GM19239 (cell line): ENCODE data around the gene MOB3B.
A peak's percentile ranks its signal among the peaks of the same experiment; 100 is the strongest.

Experiments
- DNase-seq: peaks from one replicate; pipeline ENCODE4 v3.0.0; 2011; ENCODE audit warnings: low spot score; ENCODE audit not compliant: insufficient read length
- FAIRE-seq: peaks from 2 replicates; lab custom pipeline; 2011; peaks lifted over from hg19 to GRCh38; lab: Jason Lieb, UNC

Gene MOB3B

DNA sequence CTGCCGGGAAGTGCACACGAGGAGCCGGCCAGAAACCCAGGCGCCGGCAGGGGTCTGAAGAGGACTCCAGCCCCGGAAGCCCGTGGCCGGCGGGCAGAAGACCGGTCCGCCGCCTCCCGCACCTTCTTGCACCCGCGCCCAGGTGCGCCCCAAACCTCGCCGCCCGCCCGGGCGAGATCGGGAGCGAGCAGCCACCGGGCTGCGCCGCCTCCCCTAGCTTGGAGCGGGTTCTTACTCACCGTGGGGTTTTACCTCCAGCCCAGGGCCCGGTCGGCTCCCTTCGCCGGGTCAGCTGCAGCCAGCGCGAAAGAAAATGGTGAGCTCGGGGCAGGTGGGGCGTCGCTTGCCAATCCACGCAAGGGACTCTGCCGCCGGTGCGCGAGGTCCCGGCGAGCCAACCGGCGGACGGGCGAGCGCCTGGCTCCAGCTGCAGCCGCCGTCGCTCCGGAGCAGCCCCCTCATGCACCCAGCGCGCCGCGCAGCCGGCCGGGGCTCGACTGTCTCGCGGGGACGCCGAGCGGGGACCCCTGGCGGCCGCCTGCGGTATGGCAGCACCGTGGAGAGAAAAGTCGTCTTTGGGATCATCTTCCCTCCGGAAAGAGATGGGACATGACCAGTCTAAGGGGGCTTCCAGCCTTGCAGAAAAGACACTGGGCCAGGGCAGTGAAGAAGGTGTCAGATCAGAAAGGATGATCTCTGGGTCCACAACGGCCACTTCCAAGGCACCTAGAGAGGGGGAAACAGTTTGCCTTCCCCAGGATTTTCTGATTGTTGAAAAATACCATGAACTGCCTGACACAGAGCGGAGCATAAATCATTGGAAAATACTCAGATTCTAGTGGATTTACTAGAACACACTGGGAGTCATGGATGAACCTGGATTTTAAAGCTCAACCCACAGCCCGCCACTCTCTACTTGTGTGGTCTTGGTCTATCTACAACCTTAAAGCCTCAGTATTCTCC is at the start of gene MOB3B:
Gene MOB3B, minus strand, starts transcription at position 499 of the 963 bp plus-strand sequence. CDS start 74,264 bp downstream, outside the sequence.
- FAIRE-seq: no peak
- DNase-seq: peak; percentile 64

DNA sequence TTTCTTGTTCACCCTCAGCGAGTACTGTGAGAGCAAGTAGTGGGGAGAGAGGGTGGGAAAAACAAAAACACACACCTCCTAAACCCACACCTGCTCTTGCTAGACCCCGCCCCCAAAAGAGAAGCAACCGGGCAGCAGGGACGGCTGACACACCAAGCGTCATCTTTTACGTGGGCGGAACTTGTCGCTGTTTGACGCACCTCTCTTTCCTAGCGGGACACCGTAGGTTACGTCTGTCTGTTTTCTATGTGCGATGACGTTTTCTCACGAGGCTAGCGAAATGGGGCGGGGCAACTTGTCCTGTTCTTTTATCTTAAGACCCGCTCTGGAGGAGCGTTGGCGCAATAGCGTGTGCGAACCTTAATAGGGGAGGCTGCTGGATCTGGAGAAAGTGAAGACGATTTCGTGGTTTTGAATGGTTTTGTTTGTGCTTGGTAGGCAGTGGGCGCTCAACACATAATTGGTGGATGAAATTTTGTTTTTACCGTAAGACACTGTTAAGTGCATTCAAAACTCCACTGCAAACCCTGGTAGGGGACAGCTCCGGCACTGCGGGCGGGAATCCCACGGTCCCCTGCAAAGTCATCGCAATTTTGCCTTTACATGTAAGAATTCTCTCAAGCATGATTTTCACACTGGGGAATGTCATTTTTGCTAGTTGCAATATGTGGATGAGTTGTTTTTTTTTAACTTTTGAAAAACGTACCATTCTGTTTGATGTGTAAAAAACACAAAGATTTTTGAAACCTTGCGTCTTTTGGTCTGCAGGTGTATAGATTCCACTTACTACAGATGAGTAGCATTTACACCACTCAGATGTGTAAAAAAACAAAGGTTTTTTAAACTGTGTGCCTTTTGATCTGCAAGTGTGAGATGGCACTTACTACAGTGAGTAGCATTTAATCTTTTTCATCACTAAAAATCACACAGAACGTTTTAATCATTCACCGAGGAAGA is 44.3 kb upstream of the MOB3B start:
- FAIRE-seq: peak; percentile 98
- peak; percentile 76 for DNase-seq

DNA sequence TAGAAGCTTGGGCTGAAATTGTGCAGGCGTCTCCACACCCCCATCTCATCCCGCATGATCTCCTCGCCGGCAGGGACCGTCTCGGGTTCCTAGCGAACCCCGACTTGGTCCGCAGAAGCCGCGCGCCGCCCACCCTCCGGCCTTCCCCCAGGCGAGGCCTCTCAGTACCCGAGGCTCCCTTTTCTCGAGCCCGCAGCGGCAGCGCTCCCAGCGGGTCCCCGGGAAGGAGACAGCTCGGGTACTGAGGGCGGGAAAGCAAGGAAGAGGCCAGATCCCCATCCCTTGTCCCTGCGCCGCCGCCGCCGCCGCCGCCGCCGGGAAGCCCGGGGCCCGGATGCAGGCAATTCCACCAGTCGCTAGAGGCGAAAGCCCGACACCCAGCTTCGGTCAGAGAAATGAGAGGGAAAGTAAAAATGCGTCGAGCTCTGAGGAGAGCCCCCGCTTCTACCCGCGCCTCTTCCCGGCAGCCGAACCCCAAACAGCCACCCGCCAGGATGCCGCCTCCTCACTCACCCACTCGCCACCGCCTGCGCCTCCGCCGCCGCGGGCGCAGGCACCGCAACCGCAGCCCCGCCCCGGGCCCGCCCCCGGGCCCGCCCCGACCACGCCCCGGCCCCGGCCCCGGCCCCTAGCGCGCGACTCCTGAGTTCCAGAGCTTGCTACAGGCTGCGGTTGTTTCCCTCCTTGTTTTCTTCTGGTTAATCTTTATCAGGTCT is 43.5 kb upstream of the MOB3B start, which contains the start of gene C9orf72:
Gene C9orf72, minus strand, starts transcription at position 564 of the 716 bp plus-strand sequence. CDS start 6,361 bp downstream, outside the sequence.
- DNase-seq: peak; percentile 57
- FAIRE-seq: no peak

DNA sequence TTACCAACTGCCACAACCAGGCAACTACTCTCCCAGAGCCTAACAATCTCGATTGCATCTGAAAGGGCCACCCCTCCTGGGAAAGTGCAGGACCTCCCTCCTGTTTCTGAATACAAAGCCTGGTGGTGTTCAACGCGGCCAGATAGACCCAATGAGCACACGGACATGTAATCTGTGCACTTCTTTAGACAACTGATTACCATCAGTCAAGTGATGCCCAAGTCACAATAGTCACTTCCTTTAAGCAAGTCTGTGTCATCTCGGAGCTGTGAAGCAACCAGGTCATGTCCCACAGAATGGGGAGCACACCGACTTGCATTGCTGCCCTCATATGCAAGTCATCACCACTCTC is 42.9 kb upstream of the MOB3B start:
- FAIRE-seq (peak; percentile 79), DNase-seq (no peak)

DNA sequence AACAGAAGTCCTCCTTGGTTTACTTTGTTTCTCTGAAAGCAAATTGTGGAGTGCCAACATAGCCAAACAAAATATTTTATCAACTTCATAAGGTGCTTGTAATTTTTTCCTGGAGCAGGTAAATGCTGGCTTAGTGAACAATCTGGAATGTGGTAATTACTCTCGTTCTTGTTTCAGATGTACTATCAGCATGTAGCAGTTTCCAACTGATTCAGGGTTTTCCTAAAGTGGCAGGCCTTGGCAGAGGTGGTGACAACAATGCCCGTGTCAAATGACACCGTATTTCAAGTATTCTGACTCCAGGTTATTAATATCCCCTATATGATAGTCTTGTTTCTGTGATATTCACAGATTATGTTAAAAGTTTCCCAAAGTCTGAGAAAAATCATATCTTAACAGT is 42.4 kb upstream of the MOB3B start:
- FAIRE-seq (no peak), DNase-seq (no peak)

DNA sequence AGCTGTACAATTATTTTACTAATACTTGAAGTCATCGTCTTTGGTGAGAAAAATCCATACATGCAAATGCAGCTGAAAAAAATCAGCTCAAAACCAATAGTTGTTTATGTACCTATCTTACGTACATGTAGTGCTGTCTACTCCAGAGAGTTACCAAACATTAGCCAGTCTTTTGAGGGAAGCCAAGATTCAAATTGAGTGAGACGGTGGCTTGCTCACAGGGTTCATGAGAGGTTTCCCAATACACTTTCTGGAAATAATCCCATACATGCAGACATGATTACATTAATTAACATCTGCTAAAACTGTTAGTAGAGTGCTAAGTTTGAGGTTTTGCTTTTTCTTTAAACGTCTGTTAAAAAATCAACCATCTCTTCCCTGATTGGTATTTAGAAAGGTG is 41.4 kb upstream of the MOB3B start:
- DNase-seq (no peak), FAIRE-seq (peak; percentile 28)

DNA sequence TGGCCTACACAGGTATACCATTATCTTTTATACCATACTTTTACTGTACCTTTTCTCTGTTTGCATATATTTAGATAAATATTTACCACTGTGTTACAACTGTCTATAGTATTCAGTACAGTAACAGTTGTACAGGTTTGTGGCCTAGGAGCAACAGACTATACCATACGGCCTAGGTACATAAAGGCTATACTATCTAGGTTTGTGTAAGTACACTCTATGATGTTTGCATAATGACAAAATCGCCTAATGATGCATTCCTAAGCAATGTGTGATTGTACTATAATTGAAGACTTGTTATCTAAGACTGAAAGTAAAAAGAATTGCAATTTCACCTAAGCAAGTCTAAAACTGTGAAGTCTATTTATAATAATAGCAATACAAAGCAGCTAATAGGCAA is 39.8 kb upstream of the MOB3B start:
- DNase-seq (no peak), FAIRE-seq (no peak)

DNA sequence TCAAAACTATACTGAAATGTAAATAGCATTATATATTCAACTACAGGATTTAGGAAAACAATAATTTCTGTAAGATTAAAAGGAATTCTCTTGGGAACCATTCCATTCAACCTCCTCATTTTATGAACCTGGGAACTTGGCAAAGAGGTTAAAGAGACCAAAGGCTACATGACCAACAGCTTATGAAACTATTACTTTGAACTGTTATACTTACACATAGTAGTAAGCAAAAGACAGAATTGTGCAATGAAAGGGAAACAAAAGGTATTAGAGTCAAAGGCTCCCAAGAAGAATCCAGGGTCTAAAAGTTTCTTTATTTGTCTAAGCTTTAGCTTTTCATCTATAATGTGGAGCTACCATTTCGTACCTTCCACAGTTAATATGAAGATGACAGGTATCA is 36.5 kb upstream of the MOB3B start:
- no peak for DNase-seq
- no peak for FAIRE-seq

DNA sequence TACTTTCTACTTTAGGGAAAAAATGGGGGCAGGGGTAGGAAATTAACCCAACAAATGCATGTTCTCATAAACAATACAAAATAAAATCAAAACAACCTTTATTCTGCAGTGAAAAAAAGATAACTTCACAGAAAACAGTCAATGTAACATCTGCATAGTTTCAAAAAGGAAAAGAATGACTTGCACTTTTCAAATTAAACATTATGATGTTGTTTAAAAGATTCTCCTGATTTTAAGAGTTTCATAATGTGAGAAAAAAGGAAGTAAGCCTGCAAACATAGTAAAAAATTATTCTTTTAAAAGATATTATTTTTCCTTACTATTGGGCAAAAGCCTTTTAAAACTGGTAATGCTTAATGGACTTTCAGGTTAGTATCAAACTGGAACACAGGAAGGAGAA is 36.1 kb upstream of the MOB3B start:
- FAIRE-seq: no peak

DNA sequence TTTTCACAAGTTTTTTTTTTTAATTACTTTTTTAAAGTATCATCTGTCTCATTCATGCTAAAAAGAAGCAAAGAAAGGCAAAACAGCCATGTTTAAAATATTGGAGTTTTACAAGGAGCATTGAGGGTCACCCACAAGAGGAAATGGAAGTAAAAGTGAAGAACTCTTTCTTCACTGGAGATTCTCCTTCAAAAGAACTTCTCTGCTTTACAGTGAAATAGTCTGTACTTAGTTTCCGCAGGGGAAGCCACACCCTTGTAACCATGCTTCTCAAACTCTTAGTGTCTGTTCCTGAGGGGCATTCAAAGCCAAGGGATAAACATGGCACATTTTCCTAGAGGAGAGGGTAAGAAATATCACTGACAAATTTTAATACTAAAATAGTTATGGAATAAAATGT is 35.1 kb upstream of the MOB3B start:
- peak; percentile 42 for FAIRE-seq

More for the DNA sequence above, 36.1 kb upstream of the MOB3B start:
- DNase-seq: no peak

DNA sequence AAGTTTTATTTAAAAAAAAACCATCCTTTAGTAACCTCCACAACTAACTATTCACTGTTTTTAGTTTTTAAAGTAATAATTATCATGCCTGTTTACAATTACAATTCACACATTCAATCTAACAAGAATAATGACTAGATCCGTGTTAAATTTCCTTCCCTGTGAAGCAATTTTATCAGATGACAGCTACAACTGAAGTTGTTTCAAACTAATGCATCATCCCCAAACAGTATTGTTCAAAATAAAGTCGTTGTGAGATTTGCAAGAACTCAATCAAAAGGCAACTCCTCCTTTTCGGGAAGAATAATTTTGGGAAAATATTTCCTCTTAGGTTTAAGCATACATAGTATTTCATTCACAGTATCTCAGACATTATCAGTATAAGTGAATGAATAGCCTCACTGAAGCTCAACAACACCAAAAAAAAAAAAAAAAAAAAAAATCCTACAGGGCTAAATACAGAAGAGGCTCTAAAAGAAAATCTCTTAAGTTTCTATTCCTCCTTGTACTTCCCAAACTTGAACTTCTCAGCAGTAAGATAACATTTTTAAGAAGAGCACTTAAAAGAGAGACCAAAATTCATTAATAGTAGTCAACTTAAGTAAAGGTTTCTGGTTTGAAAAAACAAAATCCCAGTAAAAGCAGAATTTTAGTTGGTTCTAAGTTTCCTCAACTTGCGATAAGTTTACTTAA is 34.3 kb upstream of the MOB3B start:
- FAIRE-seq (no peak), DNase-seq (no peak)

More for the DNA sequence above, 35.1 kb upstream of the MOB3B start:
- no peak for DNase-seq

DNA sequence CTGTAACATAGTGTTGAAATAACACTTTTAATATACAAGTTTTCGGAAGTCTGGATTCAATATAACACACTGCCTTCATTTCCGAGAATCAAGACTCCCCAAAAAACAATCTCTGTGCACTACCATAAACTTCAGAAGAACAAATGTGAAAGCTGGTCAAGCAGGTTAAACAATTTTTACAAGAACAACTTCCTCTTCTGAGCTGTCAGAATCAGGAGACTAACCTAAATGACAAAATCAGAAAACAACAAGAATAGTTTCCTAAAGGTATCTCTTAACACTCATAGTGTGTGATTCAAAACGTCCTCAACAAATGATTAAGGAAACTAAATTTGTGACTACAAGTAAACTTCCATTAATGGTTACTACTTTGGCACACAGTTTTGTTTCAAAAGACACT is 32.1 kb upstream of the MOB3B start:
- DNase-seq (no peak), FAIRE-seq (peak; percentile 45)

DNA sequence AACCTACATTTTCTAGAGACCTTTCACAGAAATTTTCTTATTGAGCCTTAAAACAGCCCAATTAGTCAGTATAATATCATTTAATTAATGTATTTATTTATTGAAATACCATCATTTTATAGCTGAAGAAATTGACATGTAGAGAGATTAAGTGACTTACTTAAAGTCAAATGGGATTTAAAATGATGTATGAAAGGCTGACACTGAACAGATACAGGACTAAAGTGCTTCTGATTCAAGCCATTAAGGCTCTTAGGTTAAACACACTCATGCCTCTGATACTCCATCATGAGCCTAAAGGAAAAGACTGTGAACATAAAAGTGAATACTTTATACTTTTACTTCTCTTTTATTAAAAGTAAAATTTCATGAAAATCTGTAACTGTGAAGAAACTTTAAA is 30.8 kb upstream of the MOB3B start:
- DNase-seq: no peak
- FAIRE-seq: no peak

DNA sequence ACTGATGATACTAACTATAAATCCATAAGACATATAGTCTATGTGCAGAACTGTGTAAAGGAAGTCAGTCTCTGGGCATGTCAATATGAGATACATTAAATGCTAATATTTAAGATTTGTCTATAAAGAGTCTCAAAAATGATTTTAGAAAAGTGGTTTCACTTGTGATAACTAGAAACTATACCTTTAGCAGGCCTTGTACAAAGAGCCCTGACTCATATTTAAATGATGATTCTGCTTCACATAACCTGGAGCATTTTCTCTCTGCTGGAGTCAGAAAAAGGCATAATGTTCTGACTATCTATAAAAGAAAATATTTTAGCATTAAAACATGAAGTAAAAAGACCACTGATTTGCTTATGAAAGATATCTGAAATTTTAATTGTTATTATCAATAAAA is 28.7 kb upstream of the MOB3B start:
- DNase-seq (no peak), FAIRE-seq (no peak)

DNA sequence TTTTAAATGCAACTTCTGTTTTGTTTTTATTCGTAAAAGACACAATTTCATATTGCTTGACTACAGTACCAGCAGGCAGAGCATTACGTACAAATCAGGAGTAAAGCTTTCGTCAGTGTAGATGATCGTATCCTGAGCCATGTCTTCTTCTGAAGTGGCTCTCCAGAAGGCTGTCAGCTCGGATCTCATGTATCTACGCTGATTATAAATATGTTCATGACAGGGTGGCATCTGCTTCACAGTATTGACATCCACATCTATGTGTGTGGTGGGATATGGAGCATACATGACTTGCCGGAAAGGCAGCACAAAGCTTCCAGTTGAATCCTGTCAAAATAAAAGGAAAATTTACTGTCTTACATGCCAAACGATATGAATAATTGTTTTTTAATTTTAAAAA is 26.9 kb upstream of the MOB3B start:
- no peak for FAIRE-seq
- DNase-seq: no peak

DNA sequence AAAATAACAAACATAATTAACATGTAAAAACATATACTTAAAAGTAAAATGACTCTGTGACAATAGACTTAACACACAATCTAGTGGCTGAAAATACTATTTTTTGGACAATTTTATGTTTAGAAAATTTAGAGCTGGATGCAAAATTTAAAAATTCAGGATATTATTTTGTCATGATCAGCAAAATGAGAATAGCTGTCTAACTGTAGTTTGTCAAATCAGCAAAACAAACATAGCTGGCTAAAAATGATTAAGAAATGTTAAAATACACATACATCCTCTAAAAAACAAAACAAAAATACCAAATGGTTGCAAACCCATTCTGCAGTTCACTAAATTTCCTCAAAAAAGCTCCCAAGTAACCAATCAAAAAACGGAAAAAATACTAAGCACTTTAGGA is 25.1 kb upstream of the MOB3B start:
- FAIRE-seq (no peak), DNase-seq (no peak)

DNA sequence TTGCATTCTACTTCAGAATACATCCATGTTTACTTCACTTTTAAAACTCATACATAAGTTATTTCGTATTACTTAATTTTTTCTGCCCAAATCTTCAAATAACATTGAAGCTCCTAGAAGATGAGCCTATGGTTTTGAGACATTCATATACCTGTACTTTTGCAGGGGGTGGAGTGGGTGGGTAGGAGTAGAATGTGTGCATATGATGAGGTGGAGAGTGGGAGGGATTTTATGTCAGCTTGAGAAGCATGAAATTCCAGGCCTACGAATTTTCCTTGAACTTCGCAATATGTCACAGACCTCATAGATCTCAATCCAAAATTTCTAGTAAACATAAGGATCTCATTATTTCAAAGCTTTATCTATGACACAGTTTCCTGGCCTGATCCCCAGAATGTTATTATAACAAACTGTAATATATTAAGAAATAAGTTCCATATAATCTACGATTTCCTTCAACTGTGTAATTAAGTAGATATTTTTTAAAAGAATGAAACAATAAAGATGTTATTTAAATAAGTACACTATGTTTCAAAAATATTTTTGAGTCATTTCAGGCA is 19.7 kb upstream of the MOB3B start:
- DNase-seq (no peak), FAIRE-seq (no peak)

DNA sequence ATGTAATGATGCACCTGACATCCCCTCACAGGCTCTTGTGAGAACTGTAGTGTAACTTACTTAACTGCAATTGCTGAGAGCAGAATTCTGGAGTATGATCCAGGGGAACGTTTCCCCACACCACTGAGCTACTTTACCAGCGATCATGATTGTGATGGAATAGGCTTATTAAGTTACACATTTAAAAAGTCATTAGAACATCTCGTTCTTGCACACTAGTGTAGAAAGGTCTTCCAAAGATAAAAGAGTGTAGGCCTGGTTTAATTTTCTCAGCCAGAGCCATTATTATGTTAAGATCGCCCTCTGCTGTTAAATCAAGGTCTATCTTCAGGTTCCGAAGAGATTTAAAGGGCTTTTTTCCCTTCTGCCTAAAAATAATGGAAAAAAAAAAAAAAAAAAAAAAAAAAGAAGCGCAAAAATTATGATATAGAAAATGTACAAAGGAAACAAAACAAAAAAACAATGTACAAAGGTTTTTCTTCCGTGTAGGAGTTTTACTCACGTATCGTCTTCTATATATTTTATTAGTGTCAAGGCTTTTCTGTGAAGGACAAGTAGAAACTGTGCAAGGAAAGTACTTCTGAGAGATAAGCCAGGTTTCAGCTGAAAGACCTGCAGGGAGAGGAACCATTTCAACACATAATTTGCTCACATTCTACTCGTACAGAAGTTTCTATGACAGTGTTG is 18.6 kb upstream of the MOB3B start:
- DNase-seq (no peak), FAIRE-seq (peak; percentile 64)

DNA sequence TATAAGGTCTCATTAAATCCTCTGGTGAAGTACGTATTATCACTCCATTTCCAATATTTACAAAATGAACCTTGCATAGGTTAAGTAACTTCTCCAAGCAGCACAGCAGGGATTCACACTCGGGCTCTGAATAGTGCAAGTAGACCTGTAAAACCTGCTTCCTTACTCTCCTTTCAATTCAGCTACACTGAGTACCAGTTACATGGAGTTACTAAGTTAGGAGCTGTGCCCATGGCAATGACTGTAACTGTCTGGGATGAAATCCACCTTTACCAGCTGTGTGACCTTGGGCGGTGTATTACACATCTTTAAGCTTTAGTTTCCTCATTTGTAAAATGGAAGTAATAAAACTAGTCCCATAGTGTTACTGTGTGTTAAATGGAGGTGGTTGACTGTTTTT is 15.9 kb upstream of the MOB3B start:
- FAIRE-seq (no peak), DNase-seq (no peak)
